Keratinocyte (primary cell): ENCODE measurements around the gene MSRB2. TPM values are rescaled to one million over a fixed set of nuclear protein-coding genes. Genes with fewer than 3 reads are reported as not detected.
"Not testable (repeated sequence)": the region's sequence is repeated elsewhere in the genome, so short reads cannot be mapped to it uniquely, and the experiment has no call there.

Experiments used
- DNase-seq: peaks from one replicate; pipeline ENCODE4 v3.0.0-alpha.2; 2011; ENCODE audit warnings: low read depth, missing footprints, low spot score
- FAIRE-seq: peaks from 2 replicates; lab custom pipeline; 2011; peaks lifted over from hg19 to GRCh38; lab: Jason Lieb, UNC
- H2AFZ ChIP-seq: 2 replicates; pipeline ENCODE4 v1.6.0; 2012; ENCODE audit warnings: low read length, control low read depth, inconsistent platforms; ENCODE audit not compliant: control insufficient read depth
- H3K27ac ChIP-seq: 2 replicates; pipeline ENCODE4 v1.5.1; 2011; ENCODE audit warnings: low read length; ENCODE audit not compliant: control insufficient read depth, insufficient read depth
- H3K27me3 ChIP-seq: 3 replicates; pipeline ENCODE4 v1.6.0; 2011; ENCODE audit warnings: low read length; ENCODE audit not compliant: control insufficient read depth, insufficient read depth; ENCODE audit errors: extremely low read depth
- H3K36me3 ChIP-seq, 2 experiments: 2 replicates in 1 of 2; 3 replicates in 1 of 2; pipeline ENCODE4 v1.5.1; 2011; ENCODE audit warnings: low read length in 2 of 2, mild to moderate bottlenecking in 1 of 2; ENCODE audit not compliant: control insufficient read depth in 2 of 2, insufficient read depth in 2 of 2; ENCODE audit errors: extremely low read depth in 1 of 2
- H3K4me1 ChIP-seq: 3 replicates; pipeline ENCODE4 v1.5.1; 2011; ENCODE audit warnings: low read length; ENCODE audit not compliant: control insufficient read depth, insufficient read depth; ENCODE audit errors: extremely low read depth
- H3K4me2 ChIP-seq: 3 replicates; pipeline ENCODE4 v1.6.0; 2011; ENCODE audit warnings: low read depth, low read length; ENCODE audit not compliant: control insufficient read depth, insufficient read depth; ENCODE audit errors: extremely low read depth
- H3K4me3 ChIP-seq, 3 experiments: fragments of 200-600 bp in 1 of 3; sonication (generic) in 1 of 3; 2 replicates in 2 of 3; 3 replicates in 1 of 3; pipeline ENCODE4 v1.5.1; 2011 to 2016; ENCODE audit warnings: low read length in 3 of 3, mild to moderate bottlenecking in 3 of 3, control low read depth in 2 of 3, inconsistent platforms in 1 of 3, low read depth in 1 of 3, mixed read lengths in 1 of 3, mixed run types in 1 of 3, moderate library complexity in 1 of 3; ENCODE audit not compliant: control insufficient read depth in 2 of 3, insufficient read depth in 2 of 3; ENCODE audit errors: extremely low read depth in 1 of 3
- H3K79me2 ChIP-seq: 2 replicates; pipeline ENCODE4 v1.6.0; 2012; ENCODE audit warnings: low read length; ENCODE audit not compliant: control insufficient read depth, insufficient read depth
- H3K9ac ChIP-seq: 3 replicates; pipeline ENCODE4 v1.6.0; 2011; ENCODE audit warnings: low read length; ENCODE audit not compliant: control insufficient read depth, insufficient read depth; ENCODE audit errors: extremely low read depth
- H3K9me1 ChIP-seq: 3 replicates; pipeline ENCODE4 v1.6.0; 2011; ENCODE audit warnings: low read length; ENCODE audit not compliant: control insufficient read depth, insufficient read depth; ENCODE audit errors: extremely low read depth
- H3K9me3 ChIP-seq: 2 replicates; pipeline ENCODE4 v1.5.1; 2012; ENCODE audit warnings: low read depth, low read length; ENCODE audit not compliant: control insufficient read depth
- H4K20me1 ChIP-seq: 3 replicates; pipeline ENCODE4 v1.6.0; 2011; ENCODE audit warnings: low read length; ENCODE audit not compliant: control insufficient read depth, insufficient read depth; ENCODE audit errors: extremely low read depth
- EZH2 ChIP-seq: IDR thresholded peaks from one replicate; pipeline ENCODE4 v1.6.1; 2012; ENCODE audit warnings: inconsistent platforms, mild to moderate bottlenecking, low read length, moderate library complexity
- dilution Hi-C: fragments of 300-500 bp; cut with MboI; formaldehyde crosslinking; loops from one replicate; pipeline ENCODE4 v1.7.0; 2020; ENCODE audit warnings: low sequenced_read_pairs; ENCODE audit not compliant: extremely low pct_ligation_motif_present
- polyA plus RNA-seq, 5 experiments: library from polyadenylated mRNA; depleted of rRNA in 3 of 5; stranded (reverse) in 3 of 5; stranded (forward) in 1 of 5; unstranded in 1 of 5; fragments of >200 nt; gene quantifications; 1 replicate in 1 of 5; 2 replicates in 3 of 5; 3 replicates in 1 of 5; pipeline versions ENCODE4 v1.2.1 to v1.2.3, GENCODE V29; 2011 to 2012; ENCODE audit warnings: missing spikeins in 2 of 5, low read depth in 1 of 5, low replicate concordance in 1 of 5
- TF ChIP-seq, protein P1 (sequence below), 3 experiments: IDR thresholded peaks in 1 of 3; conservative IDR thresholded peaks in 1 of 3; optimal IDR thresholded peaks in 1 of 3; 2 replicates in 2 of 3; 3 replicates in 1 of 3; pipeline versions ENCODE3 to v1.5.1; 2011; ENCODE audit warnings: low read length in 3 of 3, mild to moderate bottlenecking in 3 of 3, moderate library complexity in 2 of 3, control low read depth in 1 of 3, inconsistent platforms in 1 of 3; ENCODE audit not compliant: insufficient read depth in 2 of 3; ENCODE audit errors: extremely low read depth in 1 of 3

Gene MSRB2
- polyA plus RNA-seq, 1 donor (not counting 4 experiments of a cell fraction or from before 2014, with no cell fraction given) = 27.6 TPM

DNA sequence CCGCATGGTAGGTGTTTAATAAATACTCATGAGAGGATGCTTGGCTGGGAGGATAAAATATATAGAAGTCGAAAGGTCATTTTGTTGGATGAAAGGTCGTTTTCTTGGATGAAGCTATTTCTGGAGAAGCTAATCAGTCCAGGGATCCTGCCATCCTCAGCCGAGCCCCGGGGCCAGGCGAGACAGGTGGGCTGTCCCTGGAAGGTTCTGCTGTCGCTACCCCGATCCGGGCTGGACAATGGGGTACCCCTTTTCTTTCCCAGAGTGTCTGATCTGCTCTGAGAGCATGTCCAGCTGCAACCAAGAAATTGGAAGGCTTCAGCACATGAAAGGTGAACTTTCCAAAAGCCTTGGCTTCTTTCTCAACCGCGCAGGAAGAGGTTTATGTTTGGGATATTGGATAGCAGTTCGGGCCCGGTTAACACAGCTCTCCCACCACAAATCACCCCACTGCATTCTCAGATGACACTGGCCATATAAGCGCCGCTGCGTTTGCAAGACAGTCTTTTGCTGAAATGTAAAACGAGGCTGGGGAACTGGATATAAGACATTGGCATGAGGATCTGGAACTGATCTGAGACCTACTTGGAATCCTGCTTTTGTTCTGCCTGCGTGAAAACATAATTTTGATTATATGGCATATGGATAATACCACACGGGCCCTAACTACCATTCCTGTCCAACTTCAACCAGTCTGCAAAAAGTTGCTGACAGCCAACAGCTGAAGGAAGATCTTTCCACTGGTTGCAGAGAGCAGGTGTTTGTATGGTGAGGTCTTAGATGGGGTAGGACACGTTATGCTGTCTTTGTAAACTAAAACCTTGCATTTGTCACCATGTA is 31.2 kb upstream of the MSRB2 start:
- no peak overlapping the region for H2AFZ ChIP-seq
- peaks cover 9% of the 10 kb centered on the region for H3K4me1 ChIP-seq
- dilution Hi-C loops = no loop called here
- no peak overlapping the region for H3K27ac ChIP-seq
- no peaks in the 10 kb centered on the region for H3K79me2 ChIP-seq
- TF ChIP-seq, protein P1, sequence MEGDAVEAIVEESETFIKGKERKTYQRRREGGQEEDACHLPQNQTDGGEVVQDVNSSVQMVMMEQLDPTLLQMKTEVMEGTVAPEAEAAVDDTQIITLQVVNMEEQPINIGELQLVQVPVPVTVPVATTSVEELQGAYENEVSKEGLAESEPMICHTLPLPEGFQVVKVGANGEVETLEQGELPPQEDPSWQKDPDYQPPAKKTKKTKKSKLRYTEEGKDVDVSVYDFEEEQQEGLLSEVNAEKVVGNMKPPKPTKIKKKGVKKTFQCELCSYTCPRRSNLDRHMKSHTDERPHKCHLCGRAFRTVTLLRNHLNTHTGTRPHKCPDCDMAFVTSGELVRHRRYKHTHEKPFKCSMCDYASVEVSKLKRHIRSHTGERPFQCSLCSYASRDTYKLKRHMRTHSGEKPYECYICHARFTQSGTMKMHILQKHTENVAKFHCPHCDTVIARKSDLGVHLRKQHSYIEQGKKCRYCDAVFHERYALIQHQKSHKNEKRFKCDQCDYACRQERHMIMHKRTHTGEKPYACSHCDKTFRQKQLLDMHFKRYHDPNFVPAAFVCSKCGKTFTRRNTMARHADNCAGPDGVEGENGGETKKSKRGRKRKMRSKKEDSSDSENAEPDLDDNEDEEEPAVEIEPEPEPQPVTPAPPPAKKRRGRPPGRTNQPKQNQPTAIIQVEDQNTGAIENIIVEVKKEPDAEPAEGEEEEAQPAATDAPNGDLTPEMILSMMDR (optimal IDR thresholded peaks at IDR 0.05 in 1 of 3, IDR thresholded peaks at IDR 0.05 in 1 of 3, conservative IDR thresholded peaks at IDR 0.05 in 1 of 3; ENCODE audit: extremely low read depth in 1 of 3, insufficient read depth in 2 of 3, low read length in 3 of 3) = no peak
- no peak for TF ChIP-seq EZH2
- H3K9me3 ChIP-seq = no peaks in the 10 kb centered on the region
- FAIRE-seq (no peak), DNase-seq (no peak)
- no peak overlapping the region for H3K9ac ChIP-seq
- H3K9me1 ChIP-seq = no peaks in the 10 kb centered on the region
- H3K4me2 ChIP-seq = no peak overlapping the region
- H3K36me3 ChIP-seq = no peaks in the 10 kb centered on the region
- H3K4me3 ChIP-seq = no peak overlapping the region
- no peaks in the 10 kb centered on the region for H3K27me3 ChIP-seq
- H4K20me1 ChIP-seq = no peaks in the 10 kb centered on the region

DNA sequence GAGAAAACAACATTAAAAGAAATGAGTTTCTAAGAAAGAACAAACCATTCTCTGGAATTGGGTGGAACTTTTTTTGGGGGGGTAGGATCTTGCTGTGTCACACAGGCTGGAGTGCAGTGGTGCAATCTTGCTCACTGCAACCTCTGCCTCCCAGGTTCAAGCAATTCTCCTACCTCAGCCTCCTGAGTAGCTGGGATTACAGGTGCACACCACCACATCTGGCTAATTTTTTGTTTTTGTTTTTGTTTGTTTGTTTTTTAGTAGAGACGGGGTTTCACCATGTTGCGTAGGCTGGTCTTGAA is 30.6 kb upstream of the MSRB2 start:
- H2AFZ ChIP-seq, H3K27me3 ChIP-seq, H3K9me1 ChIP-seq, H3K36me3 ChIP-seq, H3K9me3 ChIP-seq, DNase-seq, H3K4me3 ChIP-seq, H4K20me1 ChIP-seq, dilution Hi-C loops, H3K27ac ChIP-seq, H3K4me2 ChIP-seq, H3K79me2 ChIP-seq, FAIRE-seq, H3K4me1 ChIP-seq, H3K9ac ChIP-seq: not testable (repeated sequence)
